Chondrocyte (in vitro differentiated cells): ENCODE measurements around the gene LGALSL. TPM values are rescaled to one million over a fixed set of nuclear protein-coding genes. Genes with fewer than 3 reads are reported as not detected.
"Not testable (repeated sequence)": the region's sequence is repeated elsewhere in the genome, so short reads cannot be mapped to it uniquely, and the experiment has no call there.

Experiments used
- DNase-seq: peaks from one replicate; pipeline ENCODE4 v3.0.0; 2021; ENCODE audit warnings: mixed read lengths, low spot score
- H3K27ac Mint-ChIP-seq: one replicate; pipeline ENCODE4 v1.8.0; 2021; ENCODE audit warnings: mild to moderate bottlenecking, moderate library complexity, mixed read lengths; ENCODE audit not compliant: unreplicated experiment
- H3K27me3 Mint-ChIP-seq: 2 replicates; pipeline ENCODE4 v1.8.0; 2021; ENCODE audit warnings: low read depth, mixed read lengths
- H3K36me3 Mint-ChIP-seq: 2 replicates; pipeline ENCODE4 v1.8.0; 2021; ENCODE audit warnings: low read depth, mixed read lengths
- H3K4me1 Mint-ChIP-seq: 2 replicates; pipeline ENCODE4 v1.8.0; 2021; ENCODE audit warnings: low read depth, mild to moderate bottlenecking, mixed read lengths
- H3K4me3 Mint-ChIP-seq: one replicate; pipeline ENCODE4 v1.8.0; 2021; ENCODE audit warnings: mild to moderate bottlenecking, moderate library complexity, mixed read lengths; ENCODE audit not compliant: unreplicated experiment
- H3K9me3 Mint-ChIP-seq: 2 replicates; pipeline ENCODE4 v1.8.0; 2021; ENCODE audit warnings: low read depth, mixed read lengths
- CTCF ChIP-seq: fragments of 200-600 bp; sonication (generic); IDR thresholded peaks from 2 replicates; pipeline ENCODE4 v1.5.0; 2021; ENCODE audit warnings: antibody characterized with exemption, mild to moderate bottlenecking, moderate library complexity
- total RNA-seq: library from RNA; stranded (reverse); gene quantifications from 3 replicates; pipeline ENCODE4 v1.2.1, GENCODE V29; 2021

LGALSL gene
- total RNA-seq, 1 donor from 2014 or later: 25.0 TPM

- H3K4me1 Mint-ChIP-seq: no peaks in the 10 kb centered on the region
- no peak for DNase-seq
- no peaks in the 10 kb centered on the region for H3K36me3 Mint-ChIP-seq
- TF ChIP-seq CTCF: no peak
- no peaks in the 10 kb centered on the region for H3K9me3 Mint-ChIP-seq
- H3K27me3 Mint-ChIP-seq: peaks cover 11% of the 10 kb centered on the region
- H3K4me3 Mint-ChIP-seq: no peak overlapping the region
- no peak overlapping the region for H3K27ac Mint-ChIP-seq
Observed at GRCh38 chr2:64440843-64441242, 13.1 kb upstream of the LGALSL start.

GRCh38 chr2:64442277-64442676 lies 11.7 kb upstream of the LGALSL start:
- Mint-ChIP-seq H3K4me3 (no peak overlapping the region), H3K4me1 (no peaks in the 10 kb centered on the region), H3K27me3 (peaks cover 7% of the 10 kb centered on the region), H3K36me3 (peaks cover 1% of the 10 kb centered on the region), H3K27ac (no peak overlapping the region), H3K9me3 (no peaks in the 10 kb centered on the region)
- DNase-seq: no peak
- no peak for TF ChIP-seq CTCF

- no peak for DNase-seq
- Mint-ChIP-seq H3K9me3 (no peaks in the 10 kb centered on the region), H3K27ac (no peak overlapping the region), H3K36me3 (peaks cover 2% of the 10 kb centered on the region), H3K4me1 (no peaks in the 10 kb centered on the region), H3K27me3 (peaks cover 7% of the 10 kb centered on the region), H3K4me3 (no peak overlapping the region)
- no peak for TF ChIP-seq CTCF
Observed at GRCh38 chr2:64442801-64443429, 11.0 kb upstream of the LGALSL start.

- H3K27ac Mint-ChIP-seq, H3K36me3 Mint-ChIP-seq, DNase-seq, H3K4me1 Mint-ChIP-seq, H3K4me3 Mint-ChIP-seq, H3K27me3 Mint-ChIP-seq, H3K9me3 Mint-ChIP-seq: not testable (repeated sequence)
Observed at GRCh38 chr2:64445970-64446369, 8.0 kb upstream of the LGALSL start.

GRCh38 chr2:64447317-64448040 lies 6.5 kb upstream of the LGALSL start:
- no peak for TF ChIP-seq CTCF
- Mint-ChIP-seq H3K27ac (no peak overlapping the region), H3K4me3 (no peak overlapping the region), H3K4me1 (no peaks in the 10 kb centered on the region), H3K27me3 (no peaks in the 10 kb centered on the region), H3K9me3 (no peaks in the 10 kb centered on the region), H3K36me3 (peaks cover 2% of the 10 kb centered on the region)
- no peak for DNase-seq

- DNase-seq: no peak
- no peaks in the 10 kb centered on the region for H3K9me3 Mint-ChIP-seq
- H3K4me1 Mint-ChIP-seq: no peaks in the 10 kb centered on the region
- peaks cover 2% of the 10 kb centered on the region for H3K36me3 Mint-ChIP-seq
- no peaks in the 10 kb centered on the region for H3K27me3 Mint-ChIP-seq
- TF ChIP-seq CTCF: no peak
- no peak overlapping the region for H3K27ac Mint-ChIP-seq
- H3K4me3 Mint-ChIP-seq: no peak overlapping the region
Observed at GRCh38 chr2:64448041-64448426, 5.9 kb upstream of the LGALSL start.
